Activated CD4-positive, alpha-beta memory T cell treated with anti-CD3 and anti-CD28 coated beads, Interleukin-2, amount 10 ng/mL, durations not matched to agents 7 days and 5 days (primary cell): ENCODE measurements around the gene HIP1. TPM values are rescaled to one million over a fixed set of nuclear protein-coding genes. Genes with fewer than 3 reads are reported as not detected.
"Not testable (repeated sequence)": the region's sequence is repeated elsewhere in the genome, so short reads cannot be mapped to it uniquely, and the experiment has no call there.

ENCODE experiments used
- CTCF ChIA-PET: fragments of 350-600 bp; sonication (Branson Sonifier 250); formaldehyde crosslinking; loops from one replicate; lab custom pipeline; 2021; ENCODE audit warnings: antibody characterized with exemption, inconsistent platforms; lab: Charles Lee
- POLR2A ChIA-PET: fragments of 350-600 bp; sonication (Branson Sonifier 250); formaldehyde crosslinking; loops from one replicate; lab custom pipeline; 2021; ENCODE audit warnings: antibody characterized with exemption; lab: Charles Lee
- DNase-seq: peaks from one replicate; pipeline ENCODE4 v3.0.0-alpha.2; 2020
- H3K27ac Mint-ChIP-seq: one replicate; pipeline ENCODE4 v1.8.0; 2021; ENCODE audit warnings: mild to moderate bottlenecking, mixed read lengths
- H3K27me3 Mint-ChIP-seq: one replicate; pipeline ENCODE4 v1.8.0; 2021; ENCODE audit warnings: mixed read lengths
- H3K36me3 Mint-ChIP-seq: one replicate; pipeline ENCODE4 v1.8.0; 2021; ENCODE audit warnings: low read depth, mixed read lengths
- H3K4me1 Mint-ChIP-seq: one replicate; pipeline ENCODE4 v1.8.0; 2021; ENCODE audit warnings: mixed read lengths
- H3K4me3 Mint-ChIP-seq: one replicate; pipeline ENCODE4 v1.8.0; 2021; ENCODE audit warnings: mild to moderate bottlenecking, mixed read lengths
- H3K9me3 Mint-ChIP-seq: one replicate; pipeline ENCODE4 v1.8.0; 2021; ENCODE audit warnings: mixed read lengths
- total RNA-seq, 2 experiments: library from RNA; stranded (reverse); gene quantifications; one replicate each; pipeline ENCODE4 v1.2.3, GENCODE V29; 2021

HIP1 gene
- total RNA-seq, 2 experiments from 2014 or later = 5.2 to 5.4 TPM

- H3K9me3 Mint-ChIP-seq, POLR2A ChIA-PET, H3K36me3 Mint-ChIP-seq, CTCF ChIA-PET, H3K27ac Mint-ChIP-seq, H3K4me3 Mint-ChIP-seq, H3K27me3 Mint-ChIP-seq, DNase-seq: not testable (repeated sequence)
- peaks cover 49% of the 10 kb centered on the region for H3K4me1 Mint-ChIP-seq
These were observed 145.1 kb downstream of the HIP1 start for GRCh38 chr7:75593500-75594184.

- no peak overlapping the region for H3K27ac Mint-ChIP-seq
- ChIA-PET CTCF (no interaction called here), POLR2A (no interaction called here)
- H3K4me3 Mint-ChIP-seq = no peak overlapping the region
- DNase-seq = no peak
- peaks cover 36% of the 10 kb centered on the region for H3K4me1 Mint-ChIP-seq
- no peaks in the 10 kb centered on the region for H3K27me3 Mint-ChIP-seq
- no peaks in the 10 kb centered on the region for H3K9me3 Mint-ChIP-seq
- H3K36me3 Mint-ChIP-seq = no peaks in the 10 kb centered on the region
These were observed 147.1 kb downstream of the HIP1 start for GRCh38 chr7:75591467-75592255.

GRCh38 chr7:75590373-75591005 is 148.3 kb downstream of the HIP1 start:
- H3K4me3 Mint-ChIP-seq = no peak overlapping the region
- ChIA-PET POLR2A (no interaction called here), CTCF (no interaction called here)
- no peak for DNase-seq
- no peak overlapping the region for H3K27ac Mint-ChIP-seq
- no peaks in the 10 kb centered on the region for H3K36me3 Mint-ChIP-seq
- H3K27me3 Mint-ChIP-seq = no peaks in the 10 kb centered on the region
- H3K9me3 Mint-ChIP-seq = no peaks in the 10 kb centered on the region
- H3K4me1 Mint-ChIP-seq = peaks cover 28% of the 10 kb centered on the region

GRCh38 chr7:75584354-75584753 is 154.4 kb downstream of the HIP1 start:
- POLR2A ChIA-PET = interaction anchor here (0.6 kb wide), 1 partner anchor 12 kb away, joined by 3 read pairs; no protein-coding TSS in a partner anchor
- CTCF ChIA-PET = no interaction called here
- no peaks in the 10 kb centered on the region for H3K36me3 Mint-ChIP-seq
- H3K27ac Mint-ChIP-seq = no peak overlapping the region
- no peak overlapping the region for H3K4me3 Mint-ChIP-seq
- DNase-seq = no peak
- no peaks in the 10 kb centered on the region for H3K4me1 Mint-ChIP-seq
- no peaks in the 10 kb centered on the region for H3K27me3 Mint-ChIP-seq
- no peaks in the 10 kb centered on the region for H3K9me3 Mint-ChIP-seq

- H3K9me3 Mint-ChIP-seq = no peaks in the 10 kb centered on the region
- ChIA-PET POLR2A (interaction anchor here (1.1 kb wide), 1 partner anchor 12 kb away, joined by 3 read pairs; no protein-coding TSS in a partner anchor), CTCF (no interaction called here)
- H3K36me3 Mint-ChIP-seq = no peaks in the 10 kb centered on the region
- H3K4me1 Mint-ChIP-seq = no peaks in the 10 kb centered on the region
- DNase-seq = no peak
- H3K27ac Mint-ChIP-seq = no peak overlapping the region
- no peak overlapping the region for H3K4me3 Mint-ChIP-seq
- H3K27me3 Mint-ChIP-seq = no peaks in the 10 kb centered on the region
These were observed 155.5 kb downstream of the HIP1 start for GRCh38 chr7:75583255-75583654.

GRCh38 chr7:75579899-75580298 is 158.8 kb downstream of the HIP1 start:
- Mint-ChIP-seq H3K27me3 (no peaks in the 10 kb centered on the region), H3K4me3 (no peak overlapping the region), H3K9me3 (no peaks in the 10 kb centered on the region), H3K4me1 (no peaks in the 10 kb centered on the region), H3K36me3 (no peaks in the 10 kb centered on the region), H3K27ac (no peak overlapping the region)
- ChIA-PET CTCF (interaction anchor here (1.5 kb wide), 1 partner anchor 440 kb away, joined by 3 read pairs; no protein-coding TSS in a partner anchor), POLR2A (no interaction called here)
- no peak for DNase-seq

- Mint-ChIP-seq H3K36me3 (no peaks in the 10 kb centered on the region), H3K27me3 (no peaks in the 10 kb centered on the region), H3K4me1 (peaks cover 4% of the 10 kb centered on the region), H3K27ac (no peak overlapping the region), H3K9me3 (no peaks in the 10 kb centered on the region), H3K4me3 (no peak overlapping the region)
- ChIA-PET CTCF (no interaction called here), POLR2A (no interaction called here)
- no peak for DNase-seq
These were observed 160.7 kb downstream of the HIP1 start for GRCh38 chr7:75578081-75578480.

GRCh38 chr7:75575488-75576121 is 163.1 kb downstream of the HIP1 start:
- H3K9me3 Mint-ChIP-seq = no peaks in the 10 kb centered on the region
- no peak overlapping the region for H3K4me3 Mint-ChIP-seq
- CTCF ChIA-PET = no interaction called here
- H3K36me3 Mint-ChIP-seq = no peaks in the 10 kb centered on the region
- no peak overlapping the region for H3K27ac Mint-ChIP-seq
- H3K27me3 Mint-ChIP-seq = no peaks in the 10 kb centered on the region
- H3K4me1 Mint-ChIP-seq = peaks cover 4% of the 10 kb centered on the region
- no peak for DNase-seq
- POLR2A ChIA-PET = no interaction called here

GRCh38 chr7:75573477-75574019 is 165.2 kb downstream of the HIP1 start:
- H3K27me3 Mint-ChIP-seq = no peaks in the 10 kb centered on the region
- no peak overlapping the region for H3K4me3 Mint-ChIP-seq
- no peaks in the 10 kb centered on the region for H3K9me3 Mint-ChIP-seq
- POLR2A ChIA-PET = no interaction called here
- H3K36me3 Mint-ChIP-seq = no peaks in the 10 kb centered on the region
- no peak overlapping the region for H3K27ac Mint-ChIP-seq
- no peak for DNase-seq
- CTCF ChIA-PET = no interaction called here
- peaks cover 4% of the 10 kb centered on the region for H3K4me1 Mint-ChIP-seq

GRCh38 chr7:75572814-75573213 is 165.9 kb downstream of the HIP1 start:
- no peak overlapping the region for H3K27ac Mint-ChIP-seq
- ChIA-PET POLR2A (no interaction called here), CTCF (no interaction called here)
- no peaks in the 10 kb centered on the region for H3K36me3 Mint-ChIP-seq
- H3K4me3 Mint-ChIP-seq = no peak overlapping the region
- H3K9me3 Mint-ChIP-seq = no peaks in the 10 kb centered on the region
- peaks cover 4% of the 10 kb centered on the region for H3K4me1 Mint-ChIP-seq
- no peak for DNase-seq
- no peaks in the 10 kb centered on the region for H3K27me3 Mint-ChIP-seq

- no peaks in the 10 kb centered on the region for H3K27me3 Mint-ChIP-seq
- no peaks in the 10 kb centered on the region for H3K36me3 Mint-ChIP-seq
- no peak for DNase-seq
- H3K27ac Mint-ChIP-seq = no peak overlapping the region
- ChIA-PET POLR2A (no interaction called here), CTCF (no interaction called here)
- no peaks in the 10 kb centered on the region for H3K9me3 Mint-ChIP-seq
- H3K4me3 Mint-ChIP-seq = no peak overlapping the region
- H3K4me1 Mint-ChIP-seq = peaks cover 4% of the 10 kb centered on the region
These were observed 166.3 kb downstream of the HIP1 start for GRCh38 chr7:75572396-75572795.

GRCh38 chr7:75571209-75571608 is 167.5 kb downstream of the HIP1 start:
- no peak overlapping the region for H3K4me3 Mint-ChIP-seq
- ChIA-PET POLR2A (no interaction called here), CTCF (no interaction called here)
- DNase-seq = no peak
- no peaks in the 10 kb centered on the region for H3K36me3 Mint-ChIP-seq
- H3K27me3 Mint-ChIP-seq = no peaks in the 10 kb centered on the region
- H3K9me3 Mint-ChIP-seq = no peaks in the 10 kb centered on the region
- H3K27ac Mint-ChIP-seq = no peak overlapping the region
- H3K4me1 Mint-ChIP-seq = peaks cover 4% of the 10 kb centered on the region
